Panc1 (cell line): ENCODE measurements around the gene SERPINB1. TPM values are rescaled to one million over a fixed set of nuclear protein-coding genes. Genes with fewer than 3 reads are reported as not detected.

ENCODE experiments used
- ATAC-seq: fragments of 200-7000 bp; cut with Tn5 transposase; 2 replicates; pipeline ENCODE4 v1.9.1; 2020; ENCODE audit warnings: mild to moderate bottlenecking, moderate library complexity
- BruUV-seq: library from RNA; stranded (reverse); fragments of 400-500 nt; replicated peaks from 2 replicates; lab custom pipeline; 2021; lab: Mats Ljungman, UMichigan
- CTCF ChIA-PET: fragments of 300-600 bp; sonication (Branson Sonifier 250); formaldehyde crosslinking; loops from one replicate; lab custom pipeline; 2022; ENCODE audit warnings: antibody characterized with exemption; lab: Charles Lee
- POLR2A ChIA-PET: fragments of 300-600 bp; sonication (Branson Sonifier 250); formaldehyde crosslinking; loops from one replicate; lab custom pipeline; 2022; ENCODE audit warnings: antibody characterized with exemption; lab: Charles Lee
- DNase-seq: peaks from one replicate; pipeline ENCODE4 v3.0.0-alpha.2; 2010; ENCODE audit warnings: low read depth, low spot score
- H3K27ac ChIP-seq: 2 replicates; pipeline ENCODE4 v1.5.1; 2011; ENCODE audit warnings: mild to moderate bottlenecking, low read length, inconsistent platforms
- H3K27me3 ChIP-seq: fragments of 200-500 bp; sonication (Bioruptor generic); 2 replicates; pipeline ENCODE4 v1.6.0; 2014; ENCODE audit warnings: low read length, inconsistent platforms; ENCODE audit not compliant: control insufficient read depth, insufficient read depth
- H3K36me3 ChIP-seq: fragments of 200-500 bp; sonication (Bioruptor generic); 2 replicates; pipeline ENCODE4 v1.5.1; 2014; ENCODE audit warnings: inconsistent platforms, mild to moderate bottlenecking, low read length, moderate library complexity; ENCODE audit not compliant: control insufficient read depth, insufficient read depth
- H3K4me1 ChIP-seq: 2 replicates; pipeline ENCODE4 v1.5.1; 2011; ENCODE audit warnings: inconsistent platforms, mild to moderate bottlenecking, low read length, moderate library complexity; ENCODE audit not compliant: control insufficient read depth, insufficient read depth
- H3K4me3 ChIP-seq, 2 experiments: 2 replicates each; pipeline ENCODE4 v1.5.1; 2011 to 2012; ENCODE audit warnings: low read depth in 2 of 2, low read length in 2 of 2, mild to moderate bottlenecking in 2 of 2, inconsistent platforms in 1 of 2, moderate library complexity in 1 of 2
- H3K9me3 ChIP-seq: fragments of 200-500 bp; sonication (Bioruptor generic); 2 replicates; pipeline ENCODE4 v1.5.1; 2014; ENCODE audit warnings: low read depth, mild to moderate bottlenecking, inconsistent platforms, low read length, moderate library complexity; ENCODE audit not compliant: control insufficient read depth, insufficient read depth
- POLR2AphosphoS5 ChIP-seq: IDR thresholded peaks from 2 replicates; pipeline ENCODE4 v1.6.1; 2012; ENCODE audit warnings: mild to moderate bottlenecking, low read depth, low read length, moderate library complexity
- SIN3A ChIP-seq: IDR thresholded peaks from 2 replicates; pipeline ENCODE4 v1.6.1; 2012; ENCODE audit warnings: low read depth, mild to moderate bottlenecking, low read length, moderate library complexity, borderline replicate concordance; ENCODE audit not compliant: insufficient read depth
- TCF7L2 ChIP-seq: IDR thresholded peaks from 2 replicates; pipeline ENCODE4 v1.6.1; 2011; ENCODE audit warnings: mild to moderate bottlenecking, low read depth, low read length, inconsistent platforms
- in situ Hi-C: cut with HindIII; loops from 2 replicates; pipeline ENCODE4 v1.10.0; 2016; ENCODE audit warnings: low sequenced_read_pairs, low pct_unique_long_range_greater_than_20kb
- intact Hi-C: fragments of 100-400 bp; cut with micrococcal nuclease; formaldehyde crosslinking; loops from one replicate; pipeline ENCODE4 v1.10.0; 2022; ENCODE audit not compliant: unreplicated experiment
- total RNA-seq: library from RNA; stranded (reverse); gene quantifications from one replicate; pipeline ENCODE4 v1.2.1, GENCODE V29; 2021; ENCODE audit not compliant: unreplicated experiment
- TF ChIP-seq, protein P1 (sequence below), 2 experiments: IDR thresholded peaks; 2 replicates each; pipeline ENCODE4 v1.6.1; 2011 to 2012; ENCODE audit warnings: low read depth in 2 of 2, control low read depth in 1 of 2, low read length in 1 of 2, mild to moderate bottlenecking in 1 of 2, moderate library complexity in 1 of 2; ENCODE audit not compliant: insufficient read depth in 1 of 2
- TF ChIP-seq, protein P2 (sequence below): fragments of 450-650 bp; IDR thresholded peaks from 2 replicates; pipeline ENCODE4 v1.5.1; 2017; ENCODE audit warnings: mild to moderate bottlenecking

The SERPINB1 gene
- total RNA-seq, 1 experiment from 2014 or later, result 40.8 TPM

DNA sequence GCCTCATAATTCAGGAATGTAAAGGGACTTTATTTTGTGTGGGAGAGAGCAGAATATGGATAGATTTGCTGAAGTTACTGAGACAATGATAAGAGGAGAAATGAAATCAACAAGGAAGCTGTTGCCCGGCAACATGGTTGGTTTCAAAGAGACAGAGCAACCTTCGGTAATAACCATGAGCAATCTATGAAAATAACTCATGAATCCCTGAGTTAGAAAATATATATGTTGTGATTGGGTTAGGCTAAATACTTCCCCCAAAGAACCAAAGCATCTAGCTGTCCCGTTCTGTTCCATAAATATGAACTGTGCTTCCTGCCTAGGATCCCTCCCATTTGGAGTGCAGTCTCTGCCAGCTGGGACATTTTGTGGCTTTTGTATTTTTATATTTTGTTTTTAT, 23.1 kb downstream of the SERPINB1 start:
- H3K9me3 ChIP-seq, result peaks cover 17% of the 10 kb centered on the region; the same call in 1 of the 2 replicates
- CTCF ChIA-PET, result interaction anchor here (0.6 to 1.0 kb wide), 2 partner anchors 27 to 1334 kb away, joined by 3 to 5 read pairs; no protein-coding TSS in a partner anchor
- H3K27me3 ChIP-seq, result no peaks in the 10 kb centered on the region
- TF ChIP-seq, protein P1, sequence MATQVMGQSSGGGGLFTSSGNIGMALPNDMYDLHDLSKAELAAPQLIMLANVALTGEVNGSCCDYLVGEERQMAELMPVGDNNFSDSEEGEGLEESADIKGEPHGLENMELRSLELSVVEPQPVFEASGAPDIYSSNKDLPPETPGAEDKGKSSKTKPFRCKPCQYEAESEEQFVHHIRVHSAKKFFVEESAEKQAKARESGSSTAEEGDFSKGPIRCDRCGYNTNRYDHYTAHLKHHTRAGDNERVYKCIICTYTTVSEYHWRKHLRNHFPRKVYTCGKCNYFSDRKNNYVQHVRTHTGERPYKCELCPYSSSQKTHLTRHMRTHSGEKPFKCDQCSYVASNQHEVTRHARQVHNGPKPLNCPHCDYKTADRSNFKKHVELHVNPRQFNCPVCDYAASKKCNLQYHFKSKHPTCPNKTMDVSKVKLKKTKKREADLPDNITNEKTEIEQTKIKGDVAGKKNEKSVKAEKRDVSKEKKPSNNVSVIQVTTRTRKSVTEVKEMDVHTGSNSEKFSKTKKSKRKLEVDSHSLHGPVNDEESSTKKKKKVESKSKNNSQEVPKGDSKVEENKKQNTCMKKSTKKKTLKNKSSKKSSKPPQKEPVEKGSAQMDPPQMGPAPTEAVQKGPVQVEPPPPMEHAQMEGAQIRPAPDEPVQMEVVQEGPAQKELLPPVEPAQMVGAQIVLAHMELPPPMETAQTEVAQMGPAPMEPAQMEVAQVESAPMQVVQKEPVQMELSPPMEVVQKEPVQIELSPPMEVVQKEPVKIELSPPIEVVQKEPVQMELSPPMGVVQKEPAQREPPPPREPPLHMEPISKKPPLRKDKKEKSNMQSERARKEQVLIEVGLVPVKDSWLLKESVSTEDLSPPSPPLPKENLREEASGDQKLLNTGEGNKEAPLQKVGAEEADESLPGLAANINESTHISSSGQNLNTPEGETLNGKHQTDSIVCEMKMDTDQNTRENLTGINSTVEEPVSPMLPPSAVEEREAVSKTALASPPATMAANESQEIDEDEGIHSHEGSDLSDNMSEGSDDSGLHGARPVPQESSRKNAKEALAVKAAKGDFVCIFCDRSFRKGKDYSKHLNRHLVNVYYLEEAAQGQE (IDR thresholded peaks at IDR 0.05; ENCODE audit: insufficient read depth in 1 of 2, low read depth in 2 of 2, low read length in 1 of 2), result no peak
- TF ChIP-seq SIN3A, result no peak
- no peak for TF ChIP-seq TCF7L2
- TF ChIP-seq POLR2AphosphoS5, result no peak
- TF ChIP-seq, protein P2, sequence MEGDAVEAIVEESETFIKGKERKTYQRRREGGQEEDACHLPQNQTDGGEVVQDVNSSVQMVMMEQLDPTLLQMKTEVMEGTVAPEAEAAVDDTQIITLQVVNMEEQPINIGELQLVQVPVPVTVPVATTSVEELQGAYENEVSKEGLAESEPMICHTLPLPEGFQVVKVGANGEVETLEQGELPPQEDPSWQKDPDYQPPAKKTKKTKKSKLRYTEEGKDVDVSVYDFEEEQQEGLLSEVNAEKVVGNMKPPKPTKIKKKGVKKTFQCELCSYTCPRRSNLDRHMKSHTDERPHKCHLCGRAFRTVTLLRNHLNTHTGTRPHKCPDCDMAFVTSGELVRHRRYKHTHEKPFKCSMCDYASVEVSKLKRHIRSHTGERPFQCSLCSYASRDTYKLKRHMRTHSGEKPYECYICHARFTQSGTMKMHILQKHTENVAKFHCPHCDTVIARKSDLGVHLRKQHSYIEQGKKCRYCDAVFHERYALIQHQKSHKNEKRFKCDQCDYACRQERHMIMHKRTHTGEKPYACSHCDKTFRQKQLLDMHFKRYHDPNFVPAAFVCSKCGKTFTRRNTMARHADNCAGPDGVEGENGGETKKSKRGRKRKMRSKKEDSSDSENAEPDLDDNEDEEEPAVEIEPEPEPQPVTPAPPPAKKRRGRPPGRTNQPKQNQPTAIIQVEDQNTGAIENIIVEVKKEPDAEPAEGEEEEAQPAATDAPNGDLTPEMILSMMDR, result no peak
- BruUV-seq, result no TSS peak
- peak overlapping the region; percentile 76 for H3K27ac ChIP-seq
- intact Hi-C loops (no loop called here), in situ Hi-C loops (no loop called here)
- no peak overlapping the region for H3K4me3 ChIP-seq
- peaks cover 16% of the 10 kb centered on the region for H3K4me1 ChIP-seq
- no peak for ATAC-seq
- POLR2A ChIA-PET, result no interaction called here
- DNase-seq, result no peak
- no peaks in the 10 kb centered on the region for H3K36me3 ChIP-seq

DNA sequence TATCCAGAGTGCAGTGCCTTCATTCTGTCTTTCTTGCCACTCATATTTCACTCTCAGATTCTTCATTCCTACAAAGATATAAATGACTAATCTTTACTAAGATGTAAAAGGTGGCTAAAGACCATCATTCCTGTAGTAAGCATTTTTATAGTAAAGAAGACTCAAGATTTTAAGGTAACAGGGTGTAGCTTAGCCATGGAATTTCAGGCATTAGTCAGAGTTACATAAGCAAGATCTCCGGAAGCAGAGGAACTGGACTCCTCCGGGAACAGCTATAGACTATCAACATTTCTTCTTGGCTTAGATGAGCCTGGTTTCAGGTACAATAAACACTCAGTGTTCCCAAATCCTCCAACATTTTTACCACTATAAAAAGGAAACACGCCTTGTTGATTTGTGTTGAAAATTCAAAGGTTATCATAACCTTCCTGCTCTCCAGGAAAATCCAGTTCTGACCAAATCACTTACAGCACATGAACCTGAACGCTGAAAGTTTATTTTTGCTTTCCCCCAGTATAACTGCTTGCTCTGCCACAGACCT, 23.7 kb downstream of the SERPINB1 start:
- BruUV-seq, result no TSS peak
- ChIA-PET CTCF (interaction anchor here (0.5 to 1.0 kb wide), 2 partner anchors 26 to 132 kb away, joined by 3 to 6 read pairs; no protein-coding TSS in a partner anchor), POLR2A (no interaction called here)
- peaks cover 17% of the 10 kb centered on the region; the same call in 1 of the 2 replicates for H3K9me3 ChIP-seq
- peak overlapping the region; percentile 76 for H3K27ac ChIP-seq
- H3K4me3 ChIP-seq, result no peak overlapping the region; a peak in 1 of 4 replicates
- H3K27me3 ChIP-seq, result no peaks in the 10 kb centered on the region
- no peak for TF ChIP-seq SIN3A
- TF ChIP-seq, protein P2, result no peak
- TF ChIP-seq, protein P1 (IDR thresholded peaks at IDR 0.05; ENCODE audit: insufficient read depth in 1 of 2, low read depth in 2 of 2, low read length in 1 of 2), result no peak
- no peak for TF ChIP-seq POLR2AphosphoS5
- no peak for TF ChIP-seq TCF7L2
- H3K36me3 ChIP-seq, result no peaks in the 10 kb centered on the region
- H3K4me1 ChIP-seq, result peaks cover 16% of the 10 kb centered on the region
- ATAC-seq, result peak; percentile 76; the same call in 1 of the 2 replicates
- in situ Hi-C loops (no loop called here), intact Hi-C loops (no loop called here)
- DNase-seq, result no peak
